ENCODE results near the gene MTMR2.
"Not testable (repeated sequence)": the region's sequence is repeated elsewhere in the genome, so short reads cannot be mapped to it uniquely, and the experiment has no call there.

MTMR2 gene

GRCh38 chr11:95884376-95884775, 39.5 kb downstream of the MTMR2 start:
- DNase-seq (ENCODE audit: low read depth): no peak

- DNase-seq (ENCODE audit: low read depth): no peak
These were observed 40.5 kb downstream of the MTMR2 start for GRCh38 chr11:95883381-95883780.

- DNase-seq (ENCODE audit: low read depth): no peak
These were observed 46.6 kb downstream of the MTMR2 start for GRCh38 chr11:95877291-95877690.

GRCh38 chr11:95870877-95871276, 53.0 kb downstream of the MTMR2 start:
- not testable (repeated sequence) for DNase-seq (ENCODE audit: low read depth)

- DNase-seq (ENCODE audit: low read depth): no peak
These were observed 56.8 kb downstream of the MTMR2 start for GRCh38 chr11:95867105-95867504.

- no peak for DNase-seq (ENCODE audit: low read depth)
These were observed 60.3 kb downstream of the MTMR2 start for GRCh38 chr11:95863486-95864140.

GRCh38 chr11:95860024-95860423, 63.9 kb downstream of the MTMR2 start:
- DNase-seq (ENCODE audit: low read depth): not testable (repeated sequence)

GRCh38 chr11:95854362-95854761, 69.5 kb downstream of the MTMR2 start:
- not testable (repeated sequence) for DNase-seq (ENCODE audit: low read depth)

GRCh38 chr11:95853862-95854261, 70.0 kb downstream of the MTMR2 start:
- DNase-seq (ENCODE audit: low read depth): no peak

- DNase-seq (ENCODE audit: low read depth): no peak
These were observed 70.8 kb downstream of the MTMR2 start for GRCh38 chr11:95853138-95853537.

- DNase-seq (ENCODE audit: low read depth): no peak
These were observed 73.8 kb downstream of the MTMR2 start for GRCh38 chr11:95850137-95850536.

- no peak for DNase-seq (ENCODE audit: low read depth)
These were observed 74.7 kb downstream of the MTMR2 start for GRCh38 chr11:95849087-95849825.

- DNase-seq (ENCODE audit: low read depth): no peak
These were observed 78.7 kb downstream of the MTMR2 start for GRCh38 chr11:95845167-95845566.

GRCh38 chr11:95835768-95836488, 88.0 kb downstream of the MTMR2 start:
- DNase-seq (ENCODE audit: low read depth): no peak

GRCh38 chr11:95835351-95835750, 88.6 kb downstream of the MTMR2 start:
- no peak for DNase-seq (ENCODE audit: low read depth)

GRCh38 chr11:95833378-95833777, 90.5 kb downstream of the MTMR2 start:
- no peak for DNase-seq (ENCODE audit: low read depth)

- no peak for DNase-seq (ENCODE audit: low read depth)
These were observed 91.1 kb downstream of the MTMR2 start for GRCh38 chr11:95832763-95833162.

GRCh38 chr11:95831198-95831883, 92.6 kb downstream of the MTMR2 start:
- no peak for DNase-seq (ENCODE audit: low read depth)

GRCh38 chr11:95829580-95830259, 94.2 kb downstream of the MTMR2 start:
- no peak for DNase-seq (ENCODE audit: low read depth)

- no peak for DNase-seq (ENCODE audit: low read depth)
These were observed 96.2 kb downstream of the MTMR2 start for GRCh38 chr11:95827696-95828095.

GRCh38 chr11:95821640-95822039, 102.3 kb downstream of the MTMR2 start:
- no peak for DNase-seq (ENCODE audit: low read depth)

- DNase-seq (ENCODE audit: low read depth): no peak
These were observed 107.9 kb downstream of the MTMR2 start for GRCh38 chr11:95816037-95816436.
